ENCODE data around the gene TMEM208.

TMEM208 gene

DNA sequence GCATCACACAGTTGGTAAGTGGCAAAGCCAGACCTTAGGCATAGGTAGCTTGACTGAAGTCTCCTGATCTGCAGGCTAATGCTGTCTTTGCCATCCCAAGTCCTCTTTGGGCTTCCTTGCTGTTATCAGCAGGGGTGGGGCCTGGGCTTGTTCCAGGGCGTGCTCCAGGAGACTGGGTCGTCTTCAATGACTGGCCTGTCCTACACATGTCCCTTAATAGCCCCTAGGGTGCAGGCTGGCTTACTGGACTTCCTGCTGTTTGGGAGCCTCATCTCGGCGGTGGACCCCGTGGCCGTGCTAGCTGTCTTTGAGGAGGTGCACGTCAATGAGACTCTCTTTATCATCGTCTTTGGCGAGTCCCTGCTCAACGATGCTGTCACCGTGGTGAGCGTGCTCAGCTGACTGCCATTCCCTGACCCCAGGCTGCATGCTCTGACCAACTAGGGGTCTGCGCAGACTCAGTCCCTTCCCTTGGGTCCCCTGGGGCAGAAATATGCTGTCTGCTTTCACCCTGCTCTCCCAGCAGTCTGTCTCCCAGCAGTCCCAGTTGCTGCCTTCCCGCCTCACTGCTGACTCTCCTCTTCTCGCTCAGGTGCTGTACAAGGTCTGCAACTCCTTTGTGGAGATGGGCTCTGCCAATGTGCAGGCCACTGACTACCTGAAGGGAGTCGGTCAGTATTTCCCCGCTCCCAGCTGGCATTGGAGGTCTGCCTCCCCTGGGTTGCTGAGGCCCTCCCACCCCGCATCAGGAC lies 28.0 kb downstream of the TMEM208 start:
- no peak for DNase-seq

- DNase-seq = no peak
Measured at GRCh38 chr16:67255553-67256221, 28.8 kb downstream of the TMEM208 start.

DNA sequence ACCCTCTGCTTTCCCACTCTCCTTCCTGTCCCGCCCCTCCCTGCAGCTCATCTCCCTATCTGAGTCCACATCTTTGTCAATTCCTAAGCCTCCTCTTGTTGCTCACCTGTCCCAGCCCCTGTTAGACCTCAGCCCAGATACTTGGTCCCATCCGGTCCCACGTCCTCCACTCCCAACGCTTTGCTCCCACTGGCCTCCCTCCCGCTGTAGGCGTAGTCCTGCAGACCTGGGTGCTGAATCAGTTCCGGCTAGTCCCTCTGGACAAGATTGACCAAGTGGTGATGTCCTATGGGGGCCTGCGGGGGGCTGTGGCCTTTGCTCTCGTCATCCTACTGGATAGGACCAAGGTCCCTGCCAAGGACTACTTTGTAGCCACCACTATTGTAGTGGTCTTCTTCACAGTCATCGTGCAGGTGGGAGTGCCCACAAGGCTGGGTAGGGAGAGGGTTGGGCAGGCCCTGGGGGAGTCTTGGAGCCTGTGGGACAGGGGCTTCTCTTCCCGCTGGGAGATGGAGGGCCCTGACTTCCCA lies 29.8 kb downstream of the TMEM208 start:
- no peak for DNase-seq

- no peak for DNase-seq
Measured at GRCh38 chr16:67257486-67258160, 30.7 kb downstream of the TMEM208 start.

GRCh38 chr16:67258161-67258835 lies 31.4 kb downstream of the TMEM208 start:
- no peak for DNase-seq

DNA sequence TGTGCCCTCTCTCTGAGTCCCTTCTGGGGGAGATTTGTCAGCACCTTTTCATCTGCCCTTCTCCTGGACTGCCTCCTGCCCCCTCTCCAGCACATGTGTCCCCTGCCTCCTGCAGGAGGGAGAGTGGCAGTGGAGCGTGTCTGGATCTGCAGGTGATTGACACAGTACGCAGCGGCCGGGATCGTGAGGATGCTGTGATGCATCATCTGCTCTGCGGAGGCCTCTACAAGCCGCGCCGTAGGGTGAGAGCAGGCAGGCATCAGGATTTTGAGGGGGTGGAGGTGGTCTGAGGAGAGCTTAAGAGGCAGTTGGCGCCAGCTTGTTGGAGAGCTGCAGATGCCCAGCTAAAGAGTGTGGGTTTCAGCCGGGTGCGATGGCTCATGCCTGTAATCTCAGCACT lies 32.8 kb downstream of the TMEM208 start:
- no peak for DNase-seq

- DNase-seq = peak; percentile 25
Measured at GRCh38 chr16:67260426-67261063, 33.6 kb downstream of the TMEM208 start.

GRCh38 chr16:67263201-67263600 lies 36.3 kb downstream of the TMEM208 start:
- no peak for DNase-seq

DNA sequence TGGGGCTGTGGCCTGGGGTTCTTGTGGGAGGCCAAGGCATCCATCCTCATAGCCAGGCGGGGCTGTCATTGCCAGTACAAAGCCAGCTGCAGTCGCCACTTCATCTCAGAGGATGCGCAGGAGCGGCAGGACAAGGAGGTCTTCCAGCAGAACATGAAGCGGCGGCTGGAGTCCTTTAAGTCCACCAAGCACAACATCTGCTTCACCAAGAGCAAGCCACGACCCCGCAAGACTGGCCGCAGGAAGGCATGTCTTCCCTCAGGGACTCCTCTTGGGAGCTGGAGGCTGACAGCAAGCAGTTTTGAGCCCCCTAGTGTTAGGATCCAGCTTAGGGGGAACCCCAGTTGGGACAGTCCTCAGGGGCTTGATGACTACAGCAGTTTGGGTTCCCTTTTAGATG lies 37.3 kb downstream of the TMEM208 start:
- no peak for DNase-seq

DNA sequence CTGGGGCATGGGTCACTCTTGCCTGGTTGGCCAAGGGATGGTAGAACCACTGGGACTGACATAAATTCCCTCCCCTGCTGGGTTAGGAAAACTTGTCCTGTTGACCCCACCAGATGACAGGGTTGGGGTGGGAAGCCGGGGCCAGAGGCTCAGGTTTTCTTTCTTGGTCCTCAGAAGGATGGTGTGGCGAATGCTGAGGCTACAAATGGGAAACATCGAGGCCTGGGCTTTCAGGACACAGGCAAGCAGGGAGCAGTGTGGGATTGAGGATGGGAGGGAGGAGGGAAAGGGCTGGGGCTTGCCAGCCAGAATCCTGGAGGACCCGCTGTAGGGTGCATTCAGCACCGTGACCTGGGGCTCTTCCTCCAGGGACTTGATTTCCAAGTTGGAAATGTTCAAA lies 37.9 kb downstream of the TMEM208 start:
- DNase-seq = no peak

DNA sequence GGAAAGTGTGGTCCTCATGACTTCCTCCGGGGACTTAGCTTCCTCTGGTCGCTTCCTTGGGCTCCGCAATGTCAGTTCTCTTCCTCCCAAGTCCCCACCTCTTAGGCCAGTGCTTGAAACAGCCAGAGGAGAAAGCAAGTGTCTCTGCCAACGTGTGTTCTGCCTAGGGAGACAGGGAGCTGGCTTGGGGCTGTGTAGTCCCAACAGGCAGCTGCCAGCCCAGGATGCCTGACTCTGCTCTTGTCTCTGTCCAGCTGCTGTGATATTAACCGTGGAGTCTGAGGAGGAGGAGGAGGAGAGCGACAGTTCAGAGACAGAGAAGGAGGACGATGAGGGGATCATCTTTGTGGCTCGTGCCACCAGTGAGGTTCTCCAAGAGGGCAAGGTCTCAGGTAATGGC lies 38.9 kb downstream of the TMEM208 start:
- DNase-seq = no peak

GRCh38 chr16:67268136-67268579 lies 41.2 kb downstream of the TMEM208 start:
- no peak for DNase-seq

- no peak for DNase-seq
Measured at GRCh38 chr16:67269766-67270165, 42.8 kb downstream of the TMEM208 start.

- no peak for DNase-seq
Measured at GRCh38 chr16:67270931-67271338, 44.0 kb downstream of the TMEM208 start.

GRCh38 chr16:67271446-67271845 lies 44.5 kb downstream of the TMEM208 start:
- DNase-seq = no peak

- no peak for DNase-seq
Measured at GRCh38 chr16:67275321-67275720, 48.4 kb downstream of the TMEM208 start.

DNA sequence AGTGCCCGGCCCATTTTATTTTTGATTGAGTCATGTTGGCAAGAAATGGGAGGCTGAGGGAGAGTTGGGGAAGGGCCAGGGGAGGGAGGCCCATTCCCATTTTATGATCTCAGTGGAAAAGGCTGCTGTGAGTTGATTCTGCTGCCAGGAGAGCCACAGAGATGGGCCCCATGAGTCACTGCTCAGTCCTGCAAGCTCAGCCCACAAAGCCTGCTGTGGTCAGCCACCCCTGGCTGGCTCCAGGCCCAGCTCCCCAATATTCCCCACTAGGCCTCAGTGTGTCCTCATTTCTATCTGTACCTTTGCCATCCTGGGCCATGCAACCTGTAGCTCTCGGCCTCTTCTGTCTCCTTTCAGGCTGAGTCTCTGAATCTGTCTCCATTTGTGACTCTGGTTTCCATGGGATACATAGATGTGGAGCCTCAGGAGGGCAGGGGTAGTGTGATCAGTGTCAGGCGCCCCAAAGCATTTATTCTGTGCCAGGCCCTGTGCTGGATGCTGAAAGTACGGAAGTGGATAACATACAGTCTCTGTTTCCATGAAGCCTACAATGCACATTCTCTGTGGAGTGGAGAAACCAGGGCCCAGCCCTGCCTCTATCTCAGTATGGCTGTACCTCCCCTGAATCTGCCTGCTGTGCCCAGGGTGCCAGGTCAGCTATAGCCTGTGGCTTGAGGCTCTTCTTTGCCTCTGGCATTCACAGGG lies 50.5 kb downstream of the TMEM208 start:
- DNase-seq = no peak

- DNase-seq = no peak
Measured at GRCh38 chr16:67277999-67278772, 51.3 kb downstream of the TMEM208 start.
